HCT116 (cell line): ENCODE measurements around the gene TMEM266. TPM values are rescaled to one million over a fixed set of nuclear protein-coding genes. Genes with fewer than 3 reads are reported as not detected.

Experiments used
- ATAC-seq: fragments of 200-7000 bp; cut with Tn5 transposase; 2 replicates; pipeline ENCODE4 v1.9.1; 2020; ENCODE audit warnings: mild to moderate bottlenecking, moderate library complexity
- BruUV-seq: library from RNA; stranded (reverse); fragments of 400-500 nt; replicated peaks from 2 replicates; lab custom pipeline; 2021; lab: Mats Ljungman, UMichigan
- CTCF ChIA-PET: fragments of 300-600 bp; sonication (Branson Sonifier 250); formaldehyde crosslinking; loops from one replicate; lab custom pipeline; 2021; ENCODE audit warnings: antibody characterized with exemption; lab: Charles Lee
- POLR2A ChIA-PET: fragments of 300-600, 350-600 bp; sonication (Branson Sonifier 250); formaldehyde crosslinking; loops from one replicate; lab custom pipeline; 2021; ENCODE audit warnings: antibody characterized with exemption; lab: Charles Lee
- RAD21 ChIA-PET, 2 experiments: fragments of 300-600 bp; sonication (Branson Sonifier 250); formaldehyde crosslinking; loops; one replicate each; lab custom pipeline; 2023; ENCODE audit warnings: low total read pairs in 2 of 2; ENCODE audit not compliant: uncharacterized antibody in 2 of 2, unreplicated experiment in 2 of 2, low non-redundant PET in 1 of 2; lab: Charles Lee
- DNase-seq: peaks from one replicate; pipeline ENCODE4 v3.0.0-alpha.2; 2010; ENCODE audit warnings: low read depth, low spot score
- H2AFZ ChIP-seq: fragments of 200-600 bp; shearing (Covaris generic), sonication (generic); 2 replicates; pipeline ENCODE4 v1.6.1; 2017; ENCODE audit warnings: low read depth, mixed run types, mixed read lengths, antibody characterized with exemption, low read length; ENCODE audit not compliant: poor library complexity, severe bottlenecking
- H3K27ac ChIP-seq: 2 replicates; pipeline ENCODE4 v1.5.1; 2012; ENCODE audit warnings: low read depth, low read length
- H3K27me3 ChIP-seq: fragments of 200-600 bp; sonication (generic); 2 replicates; pipeline ENCODE4 v1.6.1; 2016; ENCODE audit warnings: mixed run types, low read length, mixed read lengths; ENCODE audit not compliant: insufficient read depth
- H3K36me3 ChIP-seq, 2 experiments: fragments of 200-500 bp in 1 of 2; fragments of 200-600 bp in 1 of 2; sonication (Bioruptor generic) in 1 of 2; sonication (generic) in 1 of 2; 2 replicates each; pipeline versions ENCODE4 v1.5.1 to v1.6.1; 2014 to 2016; ENCODE audit warnings: low read length in 2 of 2, inconsistent platforms in 1 of 2, mixed read lengths in 1 of 2, mixed run types in 1 of 2; ENCODE audit not compliant: insufficient read depth in 2 of 2, control insufficient read depth in 1 of 2
- H3K4me1 ChIP-seq, 2 experiments: fragments of 200-600 bp in 1 of 2; sonication (generic) in 1 of 2; 2 replicates each; pipeline versions ENCODE4 v1.5.1 to v1.6.1; 2012 to 2017; ENCODE audit warnings: low read length in 2 of 2, inconsistent platforms in 1 of 2, mild to moderate bottlenecking in 1 of 2, mixed read lengths in 1 of 2, mixed run types in 1 of 2, moderate library complexity in 1 of 2; ENCODE audit not compliant: insufficient read depth in 2 of 2, control insufficient read depth in 1 of 2
- H3K4me2 ChIP-seq: fragments of 200-600 bp; sonication (generic); 2 replicates; pipeline ENCODE4 v1.6.1; 2017; ENCODE audit warnings: mixed run types, low read length, mixed read lengths
- H3K4me3 ChIP-seq, 2 experiments: fragments of 200-600 bp in 1 of 2; sonication (generic) in 1 of 2; replicated peaks in 1 of 2; 2 replicates each; pipeline ENCODE4 v1.5.1; 2011 to 2016; ENCODE audit warnings: low read length in 2 of 2, control low read depth in 1 of 2, low read depth in 1 of 2, mild to moderate bottlenecking in 1 of 2, mixed read lengths in 1 of 2, mixed run types in 1 of 2
- H3K79me2 ChIP-seq: fragments of 200-600 bp; sonication (generic); 2 replicates; pipeline ENCODE4 v1.6.1; 2017; ENCODE audit warnings: mild to moderate bottlenecking, mixed run types, low read length, moderate library complexity, mixed read lengths; ENCODE audit not compliant: insufficient read depth
- H3K9ac ChIP-seq: fragments of 200-600 bp; sonication (generic); 2 replicates; pipeline ENCODE4 v1.6.1; 2016; ENCODE audit warnings: low read length, mixed read lengths
- H3K9me2 ChIP-seq: fragments of 200-600 bp; sonication (generic), shearing (Covaris generic); 2 replicates; pipeline ENCODE4 v1.6.1; 2017; ENCODE audit warnings: mixed run types, mild to moderate bottlenecking, moderate library complexity; ENCODE audit not compliant: insufficient read depth
- H3K9me3 ChIP-seq, 2 experiments: fragments of 200-500 bp in 1 of 2; fragments of 200-600 bp in 1 of 2; sonication (Bioruptor generic) in 1 of 2; sonication (generic) in 1 of 2; 2 replicates each; pipeline ENCODE4 v1.6.1; 2014 to 2017; ENCODE audit warnings: low read length in 2 of 2, mixed read lengths in 2 of 2, inconsistent platforms in 1 of 2, low read depth in 1 of 2, mild to moderate bottlenecking in 1 of 2, mixed run types in 1 of 2, moderate library complexity in 1 of 2; ENCODE audit not compliant: control insufficient read depth in 1 of 2, insufficient read depth in 1 of 2
- H4K20me1 ChIP-seq: fragments of 200-600 bp; sonication (generic), shearing (Covaris generic); 2 replicates; pipeline ENCODE4 v1.6.1; 2017; ENCODE audit warnings: mixed run types, mild to moderate bottlenecking, moderate library complexity; ENCODE audit not compliant: insufficient read depth
- CBX3 ChIP-seq: IDR thresholded peaks from 2 replicates; pipeline ENCODE4 v1.6.1; 2012; ENCODE audit warnings: low read depth
- CEBPB ChIP-seq: IDR thresholded peaks from 2 replicates; pipeline ENCODE4 v1.6.1; 2012; ENCODE audit warnings: low read depth
- EGR1 ChIP-seq: IDR thresholded peaks from 2 replicates; pipeline ENCODE4 v1.6.1; 2012; ENCODE audit warnings: low read depth
- EZH2 ChIP-seq: fragments of 200-600 bp; sonication (generic); IDR thresholded peaks from 2 replicates; pipeline ENCODE4 v1.6.1; 2017; ENCODE audit warnings: antibody characterized with exemption, mixed run types
- FOSL1 ChIP-seq: IDR thresholded peaks from 2 replicates; pipeline ENCODE4 v1.6.1; 2012; ENCODE audit warnings: low read depth
- JUND ChIP-seq: IDR thresholded peaks from 2 replicates; pipeline ENCODE4 v1.6.1; 2012
- MAX ChIP-seq: IDR thresholded peaks from 2 replicates; pipeline ENCODE4 v1.6.1; 2012
- POLR2A ChIP-seq: IDR thresholded peaks from 2 replicates; pipeline ENCODE4 v1.7.0; 2011; ENCODE audit warnings: borderline replicate concordance; ENCODE audit not compliant: insufficient read depth, insufficient read length; ENCODE audit errors: extremely low read depth
- RAD21 ChIP-seq: IDR thresholded peaks from 2 replicates; pipeline ENCODE4 v1.6.1; 2012; ENCODE audit warnings: low read depth, mild to moderate bottlenecking
- SIN3A ChIP-seq: IDR thresholded peaks from 2 replicates; pipeline ENCODE4 v1.6.1; 2012; ENCODE audit warnings: low read depth
- SP1 ChIP-seq: IDR thresholded peaks from 2 replicates; pipeline ENCODE4 v1.6.1; 2012; ENCODE audit warnings: low read depth
- SRF ChIP-seq: IDR thresholded peaks from 2 replicates; pipeline ENCODE4 v1.6.1; 2012; ENCODE audit warnings: low read depth
- YY1 ChIP-seq: IDR thresholded peaks from 2 replicates; pipeline ENCODE4 v1.6.1; 2011; ENCODE audit warnings: low read length, low read depth, moderate library complexity, mild to moderate bottlenecking; ENCODE audit not compliant: insufficient replicate concordance; ENCODE audit errors: extremely low read depth
- ZBTB33 ChIP-seq: IDR thresholded peaks from 2 replicates; pipeline ENCODE4 v1.6.1; 2011; ENCODE audit warnings: mild to moderate bottlenecking, low read length, moderate library complexity; ENCODE audit not compliant: insufficient replicate concordance; ENCODE audit errors: extremely low read depth
- ZFX ChIP-seq: fragments of 450-650 bp; IDR thresholded peaks from 2 replicates; pipeline ENCODE4 v1.6.1; 2017
- ZNF274 ChIP-seq: fragments of 200-500 bp; sonication (Bioruptor generic); IDR thresholded peaks from 2 replicates; pipeline ENCODE4 v1.6.1; 2014; ENCODE audit warnings: mild to moderate bottlenecking, low read depth, low read length, inconsistent platforms
- intact Hi-C: fragments of 100-400 bp; cut with micrococcal nuclease; formaldehyde crosslinking; loops from 2 replicates; pipeline ENCODE4 v1.10.0; 2022
- total RNA-seq: library from RNA; stranded (reverse); gene quantifications from one replicate; pipeline ENCODE4 v1.2.1, GENCODE V29; 2021; ENCODE audit not compliant: unreplicated experiment

TMEM266 gene
- total RNA-seq, 1 experiment from 2014 or later: 0.91 TPM

GRCh38 chr15:76161153-76162035 lies 101.6 kb downstream of the TMEM266 start:
- DNase-seq (no peak), ATAC-seq (no peak)
- ChIA-PET RAD21 (no interaction called here), CTCF (no interaction called here), POLR2A (no interaction called here)
- no peak overlapping the region for H3K4me3 ChIP-seq
- H3K9me3 ChIP-seq: no peaks in the 10 kb centered on the region
- intact Hi-C loops: no loop called here
- no peak overlapping the region for H2AFZ ChIP-seq
- no peak overlapping the region for H3K27ac ChIP-seq
- no TSS peak for BruUV-seq
- H3K79me2 ChIP-seq: no peaks in the 10 kb centered on the region
- no peak overlapping the region for H3K4me2 ChIP-seq
- no peaks in the 10 kb centered on the region for H3K4me1 ChIP-seq
- TF ChIP-seq SRF (no peak), SP1 (no peak), ZNF274 (no peak), JUND (no peak), RAD21 (no peak), ZFX (no peak), EGR1 (no peak), SIN3A (no peak), ZBTB33 (no peak), EZH2 (no peak), CEBPB (no peak), CBX3 (no peak), FOSL1 (no peak), YY1 (no peak), MAX (no peak), POLR2A (no peak)
- no peak overlapping the region for H3K9ac ChIP-seq
- H4K20me1 ChIP-seq: no peaks in the 10 kb centered on the region
- H3K36me3 ChIP-seq: no peaks in the 10 kb centered on the region
- H3K27me3 ChIP-seq: no peaks in the 10 kb centered on the region
- no peaks in the 10 kb centered on the region for H3K9me2 ChIP-seq
